Embryonic facial prominence (tissue), 1 donor: ENCODE results near the gene HIVEP2.
"Not testable (repeated sequence)": the region's sequence is repeated elsewhere in the genome, so short reads cannot be mapped to it uniquely, and the experiment has no call there.

Source experiments
- DNase-seq: peaks from one replicate; pipeline ENCODE4 v3.0.0-alpha.2; 2016; ENCODE audit errors: extremely low spot score

Gene HIVEP2, protein sequence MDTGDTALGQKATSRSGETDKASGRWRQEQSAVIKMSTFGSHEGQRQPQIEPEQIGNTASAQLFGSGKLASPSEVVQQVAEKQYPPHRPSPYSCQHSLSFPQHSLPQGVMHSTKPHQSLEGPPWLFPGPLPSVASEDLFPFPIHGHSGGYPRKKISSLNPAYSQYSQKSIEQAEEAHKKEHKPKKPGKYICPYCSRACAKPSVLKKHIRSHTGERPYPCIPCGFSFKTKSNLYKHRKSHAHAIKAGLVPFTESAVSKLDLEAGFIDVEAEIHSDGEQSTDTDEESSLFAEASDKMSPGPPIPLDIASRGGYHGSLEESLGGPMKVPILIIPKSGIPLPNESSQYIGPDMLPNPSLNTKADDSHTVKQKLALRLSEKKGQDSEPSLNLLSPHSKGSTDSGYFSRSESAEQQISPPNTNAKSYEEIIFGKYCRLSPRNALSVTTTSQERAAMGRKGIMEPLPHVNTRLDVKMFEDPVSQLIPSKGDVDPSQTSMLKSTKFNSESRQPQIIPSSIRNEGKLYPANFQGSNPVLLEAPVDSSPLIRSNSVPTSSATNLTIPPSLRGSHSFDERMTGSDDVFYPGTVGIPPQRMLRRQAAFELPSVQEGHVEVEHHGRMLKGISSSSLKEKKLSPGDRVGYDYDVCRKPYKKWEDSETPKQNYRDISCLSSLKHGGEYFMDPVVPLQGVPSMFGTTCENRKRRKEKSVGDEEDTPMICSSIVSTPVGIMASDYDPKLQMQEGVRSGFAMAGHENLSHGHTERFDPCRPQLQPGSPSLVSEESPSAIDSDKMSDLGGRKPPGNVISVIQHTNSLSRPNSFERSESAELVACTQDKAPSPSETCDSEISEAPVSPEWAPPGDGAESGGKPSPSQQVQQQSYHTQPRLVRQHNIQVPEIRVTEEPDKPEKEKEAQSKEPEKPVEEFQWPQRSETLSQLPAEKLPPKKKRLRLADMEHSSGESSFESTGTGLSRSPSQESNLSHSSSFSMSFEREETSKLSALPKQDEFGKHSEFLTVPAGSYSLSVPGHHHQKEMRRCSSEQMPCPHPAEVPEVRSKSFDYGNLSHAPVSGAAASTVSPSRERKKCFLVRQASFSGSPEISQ (N-terminal part only)

DNA sequence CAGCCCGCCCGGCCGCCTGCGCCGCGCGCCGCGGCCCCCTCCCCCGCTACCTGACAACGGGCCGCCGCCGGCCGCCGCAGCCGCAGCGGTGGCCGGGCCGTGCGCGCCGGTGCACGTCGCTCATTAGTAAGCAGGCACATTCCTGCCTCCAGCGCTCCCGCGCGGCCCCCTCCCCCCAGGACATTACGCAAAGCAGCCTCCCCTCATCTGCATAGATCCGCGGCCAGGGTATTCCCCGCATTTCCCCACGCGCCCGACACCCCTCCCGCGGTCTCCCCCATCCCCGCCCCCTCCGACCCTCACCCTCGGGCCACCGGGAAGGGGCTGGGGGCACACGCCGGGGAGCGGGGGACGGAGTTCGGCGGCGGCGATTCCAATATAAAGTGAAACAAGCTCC is at the start of gene HIVEP2:
TSS of gene HIVEP2 (minus strand) at position 128 of the 397 bp plus-strand sequence. CDS start 170,438 bp downstream, outside the sequence.
- peak; percentile 53 for DNase-seq

DNA sequence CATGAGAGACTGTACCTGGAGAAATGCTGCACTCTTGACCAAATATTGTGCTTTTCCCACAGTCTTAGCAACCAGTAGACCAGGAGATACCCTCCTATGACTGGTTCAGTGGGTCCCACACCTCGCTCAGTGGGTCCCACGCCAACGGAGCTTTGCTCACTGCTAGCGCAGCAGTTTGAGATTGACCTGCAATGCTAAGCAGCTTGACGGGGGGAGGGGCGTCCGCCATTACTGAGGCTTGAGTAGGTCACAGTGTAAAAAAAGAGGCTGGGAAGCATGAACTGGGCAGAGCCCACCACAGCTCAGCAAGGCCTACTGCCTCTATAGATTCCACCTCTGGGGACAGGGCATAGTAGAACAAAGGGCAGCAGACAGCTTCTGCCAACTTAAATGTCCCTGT is 49.0 kb upstream of the HIVEP2 start:
- no peak for DNase-seq

DNA sequence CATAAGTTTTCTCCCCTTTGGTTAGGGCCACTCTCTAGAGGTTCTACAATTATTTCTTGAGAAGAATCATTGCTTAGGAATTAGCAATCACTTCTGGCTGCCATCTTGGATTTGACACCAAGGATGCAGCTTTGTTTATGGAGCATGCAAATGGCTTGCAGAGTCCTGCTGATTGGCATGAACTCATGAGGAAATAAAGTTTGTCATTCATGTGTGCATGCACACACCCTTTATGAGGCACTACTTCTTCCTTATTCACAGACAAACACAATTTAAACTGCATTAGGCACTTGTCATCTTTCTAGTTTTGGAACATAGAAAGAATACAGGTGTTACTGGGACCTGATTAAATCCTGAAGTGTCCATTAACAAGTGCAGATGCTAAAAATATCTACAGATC is 42.5 kb upstream of the HIVEP2 start:
- no peak for DNase-seq

DNA sequence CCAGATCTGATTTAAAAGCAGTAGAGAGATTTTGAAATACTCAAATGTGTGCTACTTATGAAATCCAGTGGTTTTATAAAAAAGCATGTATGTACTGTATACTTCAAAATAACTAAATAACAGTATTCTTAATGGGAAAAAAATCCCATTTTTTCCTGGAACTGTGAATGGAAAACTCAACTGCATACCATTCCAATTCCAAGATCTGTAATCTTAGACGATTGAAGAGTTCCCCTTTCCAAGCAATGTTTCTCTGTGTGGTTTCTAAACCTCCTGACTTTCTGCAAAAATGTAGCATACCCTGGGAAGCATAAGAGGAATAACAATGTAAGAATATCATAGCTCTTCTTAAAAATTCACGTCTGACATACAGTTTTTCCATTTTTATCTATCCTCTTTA is 40.3 kb upstream of the HIVEP2 start:
- DNase-seq: peak; percentile 9

DNA sequence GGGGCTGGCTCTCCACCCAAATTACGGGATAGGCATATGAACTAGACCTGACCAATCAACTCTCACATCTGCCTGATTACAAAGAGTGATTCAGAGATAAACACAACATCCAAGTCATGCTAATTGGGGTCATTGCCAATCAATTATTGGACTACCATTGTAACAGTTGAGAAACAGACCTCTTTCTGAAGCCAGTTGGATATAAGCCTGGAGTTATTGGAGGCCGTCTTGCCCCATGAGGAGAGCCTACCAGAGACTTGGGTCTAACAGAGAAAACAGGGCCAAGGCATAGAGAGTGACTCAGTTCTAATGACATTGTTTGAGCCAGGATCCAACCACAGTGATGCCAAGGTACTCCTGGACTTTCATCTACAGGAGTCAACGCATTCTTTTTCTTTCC is 39.4 kb upstream of the HIVEP2 start:
- no peak for DNase-seq

DNA sequence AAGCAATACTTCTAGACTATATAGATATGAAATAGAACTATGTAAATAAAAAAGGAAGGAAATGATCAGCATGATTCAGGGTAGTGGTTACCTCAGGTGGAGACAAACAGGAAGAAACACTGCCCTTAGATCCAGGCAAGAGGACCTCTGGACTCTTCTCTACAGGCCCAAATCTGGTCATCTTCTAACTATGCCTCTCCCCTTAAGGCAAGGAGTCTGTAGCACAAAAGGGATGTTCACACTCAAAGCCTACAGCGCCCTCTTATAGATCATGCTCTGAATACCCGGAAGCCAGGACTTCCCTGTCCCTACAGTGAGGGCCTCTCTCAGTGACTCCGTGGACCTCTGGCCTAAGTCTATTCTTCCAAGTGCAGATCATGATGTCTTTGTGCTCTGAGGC is 30.4 kb upstream of the HIVEP2 start:
- DNase-seq: no peak

DNA sequence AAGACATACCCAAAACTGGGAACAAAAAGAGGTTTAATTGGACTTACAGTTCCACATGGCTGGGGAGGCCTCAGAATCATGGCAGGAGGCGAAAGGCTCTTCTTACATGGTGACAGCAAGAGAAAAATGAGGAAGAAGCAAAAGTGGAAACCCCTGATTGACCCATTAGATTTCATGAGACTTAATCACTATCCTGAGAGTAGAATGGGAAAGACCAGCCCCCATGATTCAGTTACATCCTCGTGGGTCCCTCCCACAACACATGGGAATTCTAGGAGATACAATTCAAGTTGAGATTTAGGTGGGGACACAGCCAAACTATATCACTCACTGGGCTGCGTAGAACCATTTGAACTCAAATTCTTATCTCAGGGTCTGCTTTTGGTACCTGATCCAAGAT is 26.0 kb upstream of the HIVEP2 start:
- DNase-seq: not testable (repeated sequence)

DNA sequence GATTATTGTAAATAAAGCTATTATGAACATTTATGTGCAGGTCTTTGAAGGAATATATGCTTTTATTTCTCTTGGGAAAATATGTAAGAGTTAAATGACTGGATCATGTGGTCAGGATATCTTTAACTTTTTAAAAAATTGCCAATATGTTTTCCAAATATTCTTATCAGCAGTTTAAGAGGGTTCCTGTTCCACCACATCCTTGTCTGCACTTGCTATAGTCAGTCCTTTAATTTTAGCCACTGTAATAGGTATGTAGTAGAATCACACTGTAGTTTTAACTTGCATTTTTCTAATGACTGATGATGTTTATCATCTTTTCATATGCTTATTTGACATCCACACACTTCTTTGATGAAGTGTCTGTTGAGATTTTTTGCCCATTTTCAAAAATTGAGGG is 23.6 kb upstream of the HIVEP2 start:
- DNase-seq: no peak

DNA sequence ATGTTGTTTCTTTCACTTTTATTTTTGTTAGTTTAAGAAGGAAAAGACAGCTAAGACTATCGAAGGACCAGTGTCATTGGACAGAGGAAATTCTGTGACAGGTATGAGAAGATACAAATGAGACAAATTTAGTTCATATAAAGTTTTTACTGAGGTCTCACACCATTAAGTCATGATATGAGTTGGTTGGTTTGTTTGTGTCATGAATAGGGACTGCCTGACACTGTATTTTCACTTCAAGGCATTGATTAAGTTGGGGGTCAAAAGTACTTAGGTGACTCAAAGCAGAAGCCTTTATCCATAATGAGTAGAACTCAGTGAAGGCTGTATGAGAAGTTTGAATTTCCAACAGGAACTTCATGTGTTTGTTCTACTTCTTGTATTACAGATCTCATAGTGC is 21.3 kb upstream of the HIVEP2 start:
- no peak for DNase-seq

DNA sequence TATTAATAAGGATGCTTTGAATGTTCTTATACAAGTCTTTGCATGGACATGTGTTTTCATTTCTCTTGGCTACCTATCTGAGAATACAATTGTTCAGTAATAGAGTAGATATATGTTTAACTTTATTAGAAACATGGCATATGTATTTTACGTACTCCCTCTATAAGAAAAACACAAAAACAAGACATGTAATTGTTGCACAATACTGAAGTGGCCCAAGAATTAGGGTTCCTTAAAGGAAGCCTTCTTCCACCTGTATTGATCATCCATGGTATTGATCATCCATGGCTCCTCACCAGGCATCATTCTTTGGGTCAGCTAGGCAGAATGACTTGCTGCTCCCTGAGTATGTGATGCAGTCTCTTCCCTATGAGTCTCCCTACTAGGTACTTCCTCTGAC is 20.2 kb upstream of the HIVEP2 start:
- DNase-seq: no peak

DNA sequence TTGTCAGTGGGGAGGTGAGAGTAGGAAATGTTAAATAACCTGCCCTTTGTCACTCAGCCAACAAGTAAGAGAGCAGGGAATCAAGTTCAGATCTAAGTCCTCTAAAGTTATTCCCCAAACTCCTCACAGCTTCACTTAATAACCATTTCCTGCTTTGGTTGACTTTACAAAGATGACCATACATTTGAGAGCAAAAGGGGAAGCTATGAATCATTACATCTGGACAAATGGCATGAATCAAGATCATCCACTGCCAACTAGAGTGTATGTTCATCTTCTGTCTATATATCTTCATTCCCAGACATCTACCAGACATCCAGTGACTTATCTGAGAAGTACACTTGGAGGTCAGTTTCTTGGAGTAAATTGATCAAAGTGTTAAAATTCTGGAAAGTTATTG is 15.1 kb upstream of the HIVEP2 start:
- DNase-seq: no peak

DNA sequence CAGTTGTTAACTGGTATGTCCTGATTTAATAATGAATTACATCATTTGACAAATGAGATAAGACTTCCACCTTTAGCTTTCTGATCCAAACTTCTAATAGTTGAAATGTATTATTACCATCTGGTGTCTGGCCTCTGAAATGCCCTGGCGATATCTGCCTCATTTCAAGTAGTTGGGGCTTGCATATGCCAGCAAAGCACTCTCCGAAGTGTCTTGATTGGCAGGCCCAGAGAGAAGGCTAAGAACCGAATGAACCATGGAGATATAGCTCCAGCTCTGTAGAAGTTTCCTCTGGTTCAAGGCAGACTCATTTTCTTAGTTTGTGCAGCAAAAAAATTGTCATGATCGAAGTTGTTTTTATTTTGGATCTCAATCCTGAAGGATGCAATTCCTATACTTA is 13.4 kb upstream of the HIVEP2 start:
- DNase-seq: no peak

DNA sequence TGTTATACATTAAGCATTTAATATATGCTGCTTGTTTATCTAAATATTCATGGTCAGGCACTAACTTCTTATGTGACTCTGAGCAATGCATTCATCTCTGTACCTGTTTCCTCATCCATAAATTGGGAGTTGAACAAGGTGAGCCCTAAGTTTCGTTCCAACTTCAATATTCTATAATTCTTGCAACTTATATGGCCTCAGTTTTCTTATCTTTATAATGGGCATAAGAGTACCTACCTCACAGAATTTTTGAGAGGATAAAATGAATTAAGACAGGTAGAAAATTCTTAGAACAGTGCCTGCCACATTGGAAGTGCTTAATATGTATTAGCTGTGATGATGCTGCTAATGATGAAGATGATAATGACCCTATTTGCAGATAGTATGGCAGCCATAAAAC is 11.8 kb upstream of the HIVEP2 start:
- DNase-seq: no peak

DNA sequence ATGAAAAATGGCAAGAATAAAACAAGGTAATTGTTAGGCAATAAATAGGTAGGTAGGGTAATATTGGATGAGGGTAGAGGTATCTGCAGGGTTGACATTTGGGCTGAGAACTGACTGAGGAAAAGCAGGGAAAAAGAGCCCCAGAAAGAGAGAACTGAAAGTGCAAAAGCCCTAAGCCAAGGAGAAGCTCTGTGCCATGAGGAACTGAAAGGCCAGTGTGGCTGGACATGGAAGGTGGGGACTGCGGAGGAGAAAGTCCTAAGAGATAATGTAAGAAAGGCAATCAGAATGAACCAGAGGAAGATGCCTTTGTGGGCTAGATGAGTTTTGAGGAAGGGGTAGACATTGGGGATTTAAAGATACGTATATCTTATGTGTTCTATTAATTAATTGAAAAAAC is 9.9 kb upstream of the HIVEP2 start:
- no peak for DNase-seq

DNA sequence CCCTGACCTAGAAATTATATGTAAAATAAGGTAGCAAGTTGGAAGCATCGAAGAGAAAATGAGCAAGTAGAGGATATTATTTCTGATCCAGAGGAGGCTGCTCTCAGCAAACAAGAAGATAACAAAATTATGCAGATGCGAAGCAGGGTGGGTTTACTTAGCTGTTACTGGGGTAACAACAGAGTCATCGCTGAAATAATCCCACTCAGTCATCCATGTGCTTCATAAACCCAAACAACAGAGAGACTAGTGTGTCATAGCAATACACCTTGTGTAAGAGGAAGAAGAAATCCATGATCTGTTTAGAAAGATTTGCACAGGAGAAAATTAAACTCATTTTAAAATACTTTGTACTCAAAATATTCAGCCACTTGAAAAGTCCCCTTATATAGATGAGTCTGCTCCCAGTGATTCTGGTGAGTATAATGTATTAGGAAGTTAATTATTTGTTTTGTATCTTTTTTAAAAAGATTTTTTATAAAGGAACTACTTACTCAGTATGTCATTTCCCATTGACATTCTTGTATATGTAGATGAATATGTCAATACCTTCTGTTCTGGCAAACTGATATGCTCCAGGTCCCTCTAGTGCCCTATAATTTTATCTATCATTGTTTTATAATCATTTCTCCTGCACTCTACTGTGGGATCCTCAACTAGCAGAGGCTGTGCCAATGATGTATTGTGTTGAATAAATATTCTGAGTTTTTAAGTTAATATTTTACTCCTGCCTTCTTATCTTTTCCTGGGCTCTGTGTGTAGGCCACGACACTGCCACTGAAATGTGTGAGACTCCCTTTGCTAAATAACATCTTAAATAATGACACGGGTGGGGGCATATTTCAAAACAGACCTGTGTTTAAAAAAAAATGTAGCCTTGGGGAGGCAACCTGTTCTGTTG is 8.6 kb upstream of the HIVEP2 start:
- no peak for DNase-seq

DNA sequence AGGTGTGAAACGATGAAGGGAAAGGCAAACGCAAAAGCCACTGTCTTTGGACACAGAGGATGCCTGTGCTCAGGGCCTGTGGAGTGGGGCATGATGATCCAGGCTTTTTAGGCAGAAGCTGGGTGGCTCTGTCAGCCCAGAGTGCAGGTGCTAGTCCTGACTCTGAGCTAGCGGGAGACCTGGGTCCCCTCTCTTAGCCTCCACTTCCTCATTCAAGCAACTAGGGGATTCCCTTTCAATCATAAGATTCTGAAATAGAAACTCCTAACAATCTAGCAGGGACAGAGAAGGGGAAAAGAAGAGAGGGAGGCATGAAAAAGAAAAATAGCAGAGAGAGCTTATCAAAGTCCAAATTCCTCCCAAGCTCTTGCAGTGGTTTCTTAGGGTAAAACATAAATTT is 7.6 kb upstream of the HIVEP2 start:
- DNase-seq: no peak

DNA sequence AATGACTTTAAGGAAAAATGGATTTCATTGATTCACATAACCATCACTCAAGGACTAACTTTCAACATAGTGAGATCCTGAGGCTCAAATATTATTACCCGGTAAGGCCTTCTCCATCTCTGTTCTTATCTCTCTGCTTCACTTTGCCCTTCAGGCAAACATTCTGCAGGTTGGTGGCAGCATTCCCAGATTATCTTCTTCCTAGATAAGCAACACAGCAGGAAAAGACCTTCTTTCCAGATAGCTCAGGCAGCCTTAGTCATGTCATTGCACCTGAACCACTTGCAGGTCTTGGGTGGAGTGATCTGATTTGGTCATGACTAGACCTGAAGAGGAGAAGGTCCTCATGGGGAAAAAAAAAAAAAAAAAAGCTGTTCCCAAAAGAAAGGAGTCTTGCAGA is 5.3 kb upstream of the HIVEP2 start:
- no peak for DNase-seq

DNA sequence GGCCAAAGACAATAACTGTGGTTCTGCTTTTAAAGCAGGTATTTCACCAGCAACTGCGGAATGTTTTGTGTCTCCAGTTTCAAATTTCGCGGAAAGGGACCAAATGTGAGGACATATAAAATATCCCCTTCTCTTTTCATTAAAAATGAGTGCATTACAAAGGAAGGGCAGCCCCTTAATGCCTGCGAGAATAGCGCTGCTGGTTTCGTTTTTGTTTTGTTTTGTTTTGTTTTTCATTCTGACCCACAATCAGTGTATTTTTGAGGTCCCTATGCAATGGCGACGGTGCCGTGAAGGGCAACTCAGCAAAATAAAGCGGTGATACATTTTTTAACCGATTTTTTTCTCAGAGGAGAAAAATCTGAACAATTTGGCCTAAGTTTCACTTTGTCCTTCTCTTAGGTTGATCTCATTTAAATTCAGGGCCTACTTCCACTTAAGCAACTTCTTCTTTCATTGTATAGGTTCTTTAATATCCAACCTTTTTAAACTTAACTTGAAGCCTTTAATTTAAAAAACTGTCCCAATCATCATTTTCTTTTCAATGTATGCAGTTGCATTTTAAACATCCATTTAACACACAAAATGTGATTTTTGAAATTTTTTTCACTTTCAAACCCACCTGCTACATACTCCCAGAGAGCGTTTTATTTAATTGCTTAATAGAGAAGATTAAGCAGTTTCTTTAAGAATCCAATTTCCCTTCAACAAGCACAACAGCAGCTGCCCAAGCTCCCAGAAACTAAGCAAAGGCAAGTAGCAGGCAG is 2.9 kb upstream of the HIVEP2 start:
- no peak for DNase-seq

DNA sequence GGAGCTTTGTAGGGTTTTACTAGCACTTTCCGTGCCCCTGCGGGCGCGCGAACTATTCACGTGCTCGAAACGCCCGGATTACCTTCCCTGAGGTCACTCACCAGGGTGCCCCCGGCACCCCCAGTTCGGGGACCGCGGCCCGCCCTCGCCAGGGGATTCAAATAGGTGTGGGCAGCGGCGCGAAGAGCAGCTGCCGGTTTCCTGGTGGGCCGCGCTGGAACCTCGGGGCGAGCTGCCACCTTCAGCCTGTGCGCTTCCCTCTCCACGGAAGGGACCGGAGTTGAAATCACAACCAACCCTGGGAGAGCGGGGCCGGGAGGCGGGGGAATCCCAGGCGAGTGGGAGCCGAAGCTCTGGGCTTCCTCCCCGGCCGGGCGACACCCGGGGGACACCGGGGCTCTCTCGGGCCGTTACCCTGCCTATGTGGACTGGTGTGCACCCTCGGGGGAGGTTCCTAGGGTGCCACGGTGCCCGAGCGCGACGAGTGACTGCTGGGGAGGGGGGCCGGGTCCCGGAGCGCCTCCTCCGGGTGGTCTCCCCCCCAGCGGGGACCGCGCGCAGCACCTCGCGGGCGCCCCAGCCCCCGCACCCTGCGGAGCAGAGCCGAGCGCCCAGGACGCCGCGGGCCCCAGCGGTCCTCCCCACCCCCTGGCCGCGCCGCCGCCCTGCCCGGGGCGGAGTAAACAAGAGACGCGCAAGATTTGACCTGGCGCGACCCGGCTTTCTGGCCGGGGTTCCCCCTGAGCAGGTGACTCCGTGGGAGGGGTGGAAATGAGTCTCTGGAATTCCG is 2.1 kb upstream of the HIVEP2 start:
- no peak for DNase-seq
